ENCODE results near the gene ZBTB38. TPM values are rescaled to one million over a fixed set of nuclear protein-coding genes. Genes with fewer than 3 reads are reported as not detected.

Gene ZBTB38
- total and polyA plus RNA-seq, 2 donors (not counting 3 experiments of a cell fraction or from before 2014, with no cell fraction given) = 31.1 to 85.2 TPM

DNA sequence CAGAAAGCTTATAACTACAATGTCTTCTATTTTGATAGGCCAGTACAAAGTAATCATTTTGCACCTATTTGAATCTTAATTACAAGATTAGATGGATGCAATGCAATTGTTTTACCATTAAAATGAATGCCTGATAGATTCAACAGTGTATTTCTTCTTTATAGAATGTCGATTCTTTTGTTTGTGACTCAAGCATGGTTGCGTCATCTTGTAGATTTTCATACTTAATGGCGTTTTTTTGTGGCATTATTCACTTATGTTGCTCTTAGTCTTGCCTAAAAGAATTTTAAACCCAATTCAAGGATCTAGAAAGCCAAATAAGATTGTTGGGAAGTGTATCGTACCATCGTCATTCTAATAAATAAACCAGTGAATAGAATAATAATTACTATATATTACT, 21.4 kb downstream of the ZBTB38 start:
- dilution Hi-C loops (cut with MboI; ENCODE audit: extremely low pct_ligation_motif_present, low sequenced_read_pairs) (no loop called here), intact Hi-C loops (cut with micrococcal nuclease) (no loop called here)
- no peaks in the 10 kb centered on the region for H3K9me3 ChIP-seq (replicated peaks; ENCODE audit: control insufficient read depth, insufficient read depth, low read length)
- TF ChIP-seq JUN (IDR thresholded peaks at IDR 0.05; ENCODE audit: borderline replicate concordance, insufficient read depth, insufficient read length, low read depth) = no peak
- TF ChIP-seq MYC (IDR thresholded peaks at IDR 0.05; ENCODE audit: low read depth, low read length) = no peak
- TF ChIP-seq CTCF (IDR thresholded peaks at IDR 0.05; ENCODE audit: extremely low read depth in 1 of 2, insufficient read depth in 1 of 2, low read depth in 1 of 2, low read length in 2 of 2) = no peak
- TF ChIP-seq POLR2AphosphoS5 (IDR thresholded peaks at IDR 0.05; ENCODE audit: insufficient read depth, low read depth, low read length) = no peak
- no peak overlapping the region for H3K4me3 ChIP-seq (replicated peaks in 1 of 3; ENCODE audit: insufficient read depth in 1 of 3, low read depth in 1 of 3, low read length in 3 of 3)
- peak overlapping the region; percentile 34 for H3K4me2 ChIP-seq (ENCODE audit: insufficient read depth, low read length)
- H3K9ac ChIP-seq (replicated peaks; ENCODE audit: extremely low read depth, insufficient read depth, low read length) = no peak overlapping the region
- POLR2A ChIA-PET = no interaction called here
- no peaks in the 10 kb centered on the region for H4K20me1 ChIP-seq (replicated peaks; ENCODE audit: control insufficient read depth, extremely low read depth, insufficient read depth, low read length)
- BruUV-seq (replicated peaks) = no TSS peak
- H3K4me1 ChIP-seq (ENCODE audit: control insufficient read depth, extremely low read depth, insufficient read depth, low read length) = peaks cover 13% of the 10 kb centered on the region
- H3K79me2 ChIP-seq (ENCODE audit: control insufficient read depth, insufficient read depth, low read length) = no peaks in the 10 kb centered on the region
- H2AFZ ChIP-seq (ENCODE audit: low read depth, low read length) = no peak overlapping the region
- H3K27ac ChIP-seq (ENCODE audit: insufficient read depth, low read depth, low read length) = no peak overlapping the region
- DNase-seq (ENCODE audit: low read depth, low spot score) (no peak), FAIRE-seq (no peak)
- H3K9me1 ChIP-seq (replicated peaks; ENCODE audit: control insufficient read depth, extremely low read depth, insufficient read depth, low read length) = no peaks in the 10 kb centered on the region
- H3K36me3 ChIP-seq (ENCODE audit: control insufficient read depth in 2 of 2, extremely low read depth in 1 of 2, insufficient read depth in 2 of 2, low read length in 2 of 2) = peaks cover 0 to 7% of the 10 kb centered on the region in 2 experiments
- H3K27me3 ChIP-seq (ENCODE audit: control insufficient read depth in 2 of 2, insufficient read depth in 2 of 2, low read length in 2 of 2) = no peaks in the 10 kb centered on the region
- CTCF ChIA-PET = interaction anchor here (0.7 to 2.8 kb wide), 2 partner anchors 15 to 29 kb away, joined by 3 to 11 read pairs; no protein-coding TSS in a partner anchor

DNA sequence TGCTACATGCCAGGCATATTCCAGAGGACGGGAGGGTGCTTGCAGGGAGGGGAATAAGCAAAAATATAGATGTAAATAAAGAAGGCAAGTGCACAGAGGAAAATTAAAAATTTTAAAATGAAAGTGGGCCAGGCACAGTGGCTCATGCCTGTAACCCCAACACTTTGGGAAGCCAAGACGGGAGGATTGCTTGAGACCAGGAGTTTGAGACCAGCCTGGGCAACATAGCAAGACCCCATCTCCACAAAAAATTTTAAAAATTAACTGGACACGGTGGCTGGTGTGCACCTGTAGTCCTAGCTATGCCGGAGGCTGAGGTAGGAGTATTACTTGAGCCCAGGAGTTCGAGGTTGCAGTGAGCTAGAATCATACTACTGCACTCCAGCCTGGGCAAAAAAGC, 22.4 kb downstream of the ZBTB38 start:
- TF ChIP-seq MYC (IDR thresholded peaks at IDR 0.05; ENCODE audit: low read depth, low read length) (no peak), MAX (IDR thresholded peaks at IDR 0.05; ENCODE audit: insufficient read depth, insufficient read length) (no peak), EZH2 (IDR thresholded peaks at IDR 0.05; ENCODE audit: borderline replicate concordance, low read depth, low read length, severe bottlenecking) (no peak), FOS (IDR thresholded peaks at IDR 0.05; ENCODE audit: borderline replicate concordance, insufficient read depth, low read length) (no peak), JUN (IDR thresholded peaks at IDR 0.05; ENCODE audit: borderline replicate concordance, insufficient read depth, insufficient read length, low read depth) (no peak), CTCF (IDR thresholded peaks at IDR 0.05; ENCODE audit: extremely low read depth in 1 of 2, insufficient read depth in 1 of 2, low read depth in 1 of 2, low read length in 2 of 2) (no peak), GATA2 (IDR thresholded peaks at IDR 0.05; ENCODE audit: insufficient read depth, insufficient read length, low read depth, low read length) (no peak), POLR2A (IDR thresholded peaks at IDR 0.05; ENCODE audit: low read depth, low read length) (no peak), POLR2AphosphoS5 (IDR thresholded peaks at IDR 0.05; ENCODE audit: insufficient read depth, low read depth, low read length) (no peak)
- intact Hi-C loops (cut with micrococcal nuclease) (no loop called here), dilution Hi-C loops (cut with MboI; ENCODE audit: extremely low pct_ligation_motif_present, low sequenced_read_pairs) (no loop called here)
- Histone ChIP-seq H3K4me3 (replicated peaks in 1 of 3; ENCODE audit: insufficient read depth in 1 of 3, low read depth in 1 of 3, low read length in 3 of 3) (no peak overlapping the region), H3K36me3 (ENCODE audit: control insufficient read depth in 2 of 2, extremely low read depth in 1 of 2, insufficient read depth in 2 of 2, low read length in 2 of 2) (peaks cover 0 to 7% of the 10 kb centered on the region in 2 experiments), H3K9ac (replicated peaks; ENCODE audit: extremely low read depth, insufficient read depth, low read length) (no peak overlapping the region), H2AFZ (ENCODE audit: low read depth, low read length) (no peak overlapping the region), H3K27ac (ENCODE audit: insufficient read depth, low read depth, low read length) (no peak overlapping the region), H3K9me3 (replicated peaks; ENCODE audit: control insufficient read depth, insufficient read depth, low read length) (no peaks in the 10 kb centered on the region), H3K27me3 (ENCODE audit: control insufficient read depth in 2 of 2, insufficient read depth in 2 of 2, low read length in 2 of 2) (no peaks in the 10 kb centered on the region), H4K20me1 (replicated peaks; ENCODE audit: control insufficient read depth, extremely low read depth, insufficient read depth, low read length) (no peaks in the 10 kb centered on the region), H3K4me1 (ENCODE audit: control insufficient read depth, extremely low read depth, insufficient read depth, low read length) (peaks cover 13% of the 10 kb centered on the region), H3K9me1 (replicated peaks; ENCODE audit: control insufficient read depth, extremely low read depth, insufficient read depth, low read length) (no peaks in the 10 kb centered on the region), H3K79me2 (ENCODE audit: control insufficient read depth, insufficient read depth, low read length) (no peaks in the 10 kb centered on the region), H3K4me2 (ENCODE audit: insufficient read depth, low read length) (no peak overlapping the region)
- POLR2A ChIA-PET = no interaction called here
- DNase-seq (ENCODE audit: low read depth, low spot score) (no peak), FAIRE-seq (no peak)
- CTCF ChIA-PET = interaction anchor here (0.7 to 0.9 kb wide), 2 partner anchors 10 to 14 kb away, joined by 3 read pairs; no protein-coding TSS in a partner anchor
- no TSS peak for BruUV-seq (replicated peaks)

All from endothelial cell of umbilical vein (primary cell).